Nucleus accumbens (tissue), 56 donors: ENCODE measurements around the gene EXOG.
A peak's percentile ranks its signal among the peaks of the same experiment; 100 is the strongest.
"Not testable (repeated sequence)": the region's sequence is repeated elsewhere in the genome, so short reads cannot be mapped to it uniquely, and the experiment has no call there.

Experiments
- DNase-seq, 56 donors: peaks; one replicate each; lab custom pipeline; 2025; lab: John Stamatoyannopoulos, UW

The EXOG gene

GRCh38 chr3:38560996-38561717 is 65.0 kb downstream of the EXOG start:
- no peak for DNase-seq

DNA sequence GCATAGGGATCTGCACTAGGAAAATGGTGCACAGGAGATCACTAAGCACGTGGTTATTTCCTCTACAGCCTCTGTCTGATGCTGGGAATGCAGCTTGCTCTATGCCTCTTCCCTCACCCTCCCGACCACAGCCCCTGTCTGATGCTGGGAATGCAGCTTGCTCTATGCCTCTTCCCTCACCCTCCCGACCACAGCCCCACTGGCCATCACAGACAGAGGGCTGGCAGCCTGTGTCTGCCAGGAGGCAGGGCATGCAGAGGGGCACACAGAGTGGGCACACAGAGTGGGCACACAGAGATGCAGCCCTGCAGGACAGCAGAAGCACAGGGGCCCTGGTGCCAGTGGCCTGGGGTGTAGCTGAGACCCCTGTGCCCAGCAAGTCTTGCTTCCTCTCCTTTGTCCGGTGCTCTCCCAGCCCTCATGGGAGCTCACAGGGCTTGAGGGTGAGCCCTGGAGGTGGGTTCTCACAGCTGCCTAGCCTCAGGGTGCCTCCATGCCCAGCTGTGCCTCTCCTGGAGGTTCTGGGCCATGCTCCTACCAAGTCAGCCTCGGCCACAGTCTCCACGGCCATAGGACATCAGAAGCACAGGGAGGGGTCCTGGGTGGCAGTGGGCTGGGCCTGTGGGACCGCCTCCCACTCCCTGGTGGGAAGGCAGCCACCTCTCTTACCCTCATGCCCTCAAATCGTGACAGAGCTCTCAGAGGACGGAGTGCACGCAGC is 65.8 kb downstream of the EXOG start:
- DNase-seq = no peak

DNA sequence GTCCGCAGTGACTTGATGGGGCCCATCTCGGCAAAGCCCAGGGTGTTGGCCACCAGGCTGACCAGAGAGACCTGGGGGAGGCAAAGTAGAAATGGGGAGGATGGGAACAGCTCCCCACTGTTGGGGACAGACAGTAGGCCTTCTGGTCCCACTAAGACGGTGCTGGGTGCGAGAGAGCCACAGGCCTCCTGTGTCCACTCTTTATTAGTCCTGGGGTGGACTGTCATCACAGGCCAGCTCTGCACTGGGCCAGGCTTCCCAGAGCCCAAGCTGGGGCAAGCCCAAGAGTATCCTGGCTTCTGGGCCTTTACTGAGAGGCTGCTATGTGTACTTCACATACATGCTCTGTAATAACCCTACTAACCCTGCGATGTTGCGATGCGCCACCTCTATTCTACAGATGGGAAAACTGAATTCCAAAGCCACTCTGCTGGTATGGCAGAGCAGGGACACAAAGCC is 66.4 kb downstream of the EXOG start:
- no peak for DNase-seq

DNA sequence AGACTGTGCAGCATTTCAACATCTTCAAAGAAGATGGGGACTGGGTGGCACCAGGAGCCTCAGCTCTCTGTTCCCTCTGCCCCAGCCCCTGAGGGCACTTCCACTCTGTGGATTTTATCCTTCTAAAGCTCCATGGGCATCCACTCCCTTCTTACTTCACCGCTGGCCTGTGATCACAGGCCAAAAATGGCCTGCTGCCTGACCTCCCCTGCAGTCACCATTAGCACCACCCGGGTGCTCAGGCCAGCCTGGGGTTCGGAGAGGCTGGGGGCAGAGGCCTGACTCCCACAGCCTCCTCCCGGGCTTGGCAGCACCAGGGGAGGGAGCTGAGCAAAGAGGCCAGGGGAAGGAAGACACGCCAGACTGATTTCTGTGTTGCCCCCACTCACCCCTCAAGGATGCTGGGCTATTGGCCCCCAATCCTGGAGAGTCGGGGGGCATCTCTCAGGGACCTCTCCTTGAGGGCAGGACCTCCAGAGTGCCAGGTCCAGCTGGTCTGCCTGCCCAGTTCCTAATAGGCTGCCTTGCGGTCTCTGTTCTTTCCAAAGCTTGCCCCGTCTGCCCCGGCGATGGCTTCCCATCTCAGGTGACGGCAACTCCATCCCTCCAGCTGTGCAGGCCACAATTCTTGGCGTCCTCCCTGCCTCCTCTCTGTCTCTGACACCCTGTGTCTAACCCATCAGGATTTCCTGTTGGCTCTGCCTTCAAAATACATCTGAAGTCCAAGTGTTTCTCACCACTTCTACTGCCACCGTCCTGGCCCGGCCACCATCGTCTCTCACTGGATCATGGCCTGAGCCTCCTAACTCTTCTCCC is 67.1 kb downstream of the EXOG start:
- no peak for DNase-seq

DNA sequence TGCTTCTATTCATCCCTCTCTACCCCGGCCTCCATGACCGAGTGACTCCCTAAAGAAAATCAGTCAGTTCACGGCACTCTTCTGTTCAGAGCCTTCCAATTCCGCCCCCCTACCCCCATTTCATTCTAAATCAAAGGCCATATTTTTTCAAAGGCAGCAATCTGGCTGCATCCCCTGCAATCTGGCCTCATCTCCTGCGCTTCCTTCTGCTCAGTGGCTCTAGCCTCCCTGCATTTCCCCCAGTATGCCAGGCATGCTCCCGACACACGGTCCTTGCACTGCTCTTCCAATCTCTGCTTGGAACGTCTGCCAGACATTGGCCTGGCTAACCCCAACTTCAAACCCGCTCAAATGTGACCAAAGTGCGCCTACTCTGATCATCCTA is 67.7 kb downstream of the EXOG start:
- no peak for DNase-seq

GRCh38 chr3:38564631-38565338 is 68.6 kb downstream of the EXOG start:
- no peak for DNase-seq

DNA sequence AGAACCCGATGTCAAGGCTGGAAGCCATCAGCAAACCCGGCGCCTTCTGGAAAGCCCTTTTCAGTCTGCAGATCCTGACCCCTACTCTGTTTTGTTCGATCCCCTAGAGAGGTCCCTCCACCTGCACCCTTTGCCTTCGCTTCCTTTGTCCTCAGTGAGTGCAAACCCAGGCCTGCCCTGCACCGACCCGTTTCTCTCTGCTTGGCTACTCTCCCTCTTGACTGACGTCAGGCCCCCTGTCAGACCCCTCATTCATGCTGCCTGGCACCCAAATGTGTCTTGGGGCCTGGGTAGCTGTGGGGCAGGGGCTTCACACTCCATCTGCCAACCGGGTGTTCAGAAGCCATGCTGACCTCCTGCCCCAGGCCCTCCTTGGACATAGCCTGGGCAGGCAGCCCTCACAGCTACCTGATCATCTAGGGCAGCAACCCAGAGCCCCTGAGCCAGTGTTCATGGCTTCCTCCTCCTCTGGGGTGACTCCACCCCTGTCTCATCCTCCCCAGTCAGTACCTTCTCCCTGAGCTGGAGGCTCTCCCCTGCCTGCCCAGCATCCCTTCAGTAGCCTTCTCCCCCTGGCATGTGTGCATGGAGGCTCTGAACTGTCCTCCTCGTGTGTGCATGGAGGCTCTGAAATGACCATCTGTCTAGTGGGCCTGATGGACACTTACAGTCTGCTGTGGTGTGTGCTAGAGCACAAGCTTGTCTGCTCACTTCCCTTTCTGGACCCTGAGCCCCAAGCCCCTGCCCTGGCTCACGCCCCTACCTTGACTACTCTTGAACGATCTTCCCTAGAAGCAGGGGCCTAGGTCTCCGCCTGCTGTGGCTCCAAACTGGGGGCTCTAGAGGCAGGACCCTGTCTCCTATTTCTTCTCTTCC is 69.4 kb downstream of the EXOG start:
- no peak for DNase-seq

DNA sequence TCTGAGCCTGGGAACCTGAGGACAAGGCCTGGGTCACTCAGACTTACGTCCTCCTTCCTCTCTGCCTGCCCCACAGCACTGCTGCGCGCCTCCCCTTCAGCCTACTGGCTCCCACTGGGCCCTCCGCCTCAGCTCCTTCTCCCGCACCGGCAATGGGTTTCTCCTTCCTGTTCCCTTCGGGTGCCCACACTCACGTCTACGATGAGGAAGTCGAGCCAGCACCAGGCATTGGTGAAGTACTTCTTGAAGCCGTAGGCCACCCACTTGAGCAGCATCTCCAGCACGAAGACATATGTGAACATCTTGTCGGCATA is 70.0 kb downstream of the EXOG start:
- no peak for DNase-seq

GRCh38 chr3:38566794-38567193 is 70.7 kb downstream of the EXOG start:
- not testable (repeated sequence) for DNase-seq

DNA sequence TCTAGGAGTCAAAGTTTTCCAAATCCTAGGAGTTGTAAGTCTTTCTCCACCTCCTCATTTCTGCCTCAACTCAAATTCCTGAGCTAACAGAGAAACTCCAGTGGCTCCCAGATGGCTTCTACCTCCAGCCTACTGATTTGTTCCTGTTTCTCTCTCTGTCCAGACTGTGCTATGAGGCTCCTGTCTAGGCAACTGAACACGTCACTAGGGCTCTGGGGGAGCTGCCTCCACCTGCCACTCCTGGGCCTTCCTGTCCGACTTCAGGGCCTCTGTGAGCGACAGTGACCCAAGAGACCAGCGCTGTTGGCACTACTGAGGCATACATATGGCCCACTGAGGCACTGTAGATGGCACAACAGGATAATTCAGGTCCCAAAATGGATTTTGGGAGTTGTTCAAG is 71.4 kb downstream of the EXOG start:
- no peak for DNase-seq

GRCh38 chr3:38573111-38573510 is 77.0 kb downstream of the EXOG start:
- no peak for DNase-seq

DNA sequence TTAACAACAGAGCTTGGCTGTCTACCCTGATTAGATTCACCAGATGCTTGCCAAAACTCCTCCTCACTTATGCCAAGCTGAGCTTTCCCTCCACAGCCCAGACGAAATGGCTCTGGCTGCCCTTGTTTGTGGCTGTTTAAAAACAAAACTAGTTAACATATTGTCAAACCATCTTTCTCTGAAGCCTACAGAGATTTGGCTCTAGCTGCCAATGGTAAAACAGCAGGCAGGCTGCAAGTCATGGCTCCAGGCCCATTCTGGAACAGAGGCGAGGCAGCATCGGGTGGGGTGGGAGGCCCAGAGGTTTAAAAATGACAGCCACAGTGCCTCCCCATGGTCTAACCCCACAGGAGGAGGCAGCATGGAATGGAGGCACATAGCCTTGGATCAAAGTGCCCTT is 77.4 kb downstream of the EXOG start:
- DNase-seq = no peak

GRCh38 chr3:38574411-38575278 is 78.5 kb downstream of the EXOG start:
- peak in 17 of 56 donors; percentile 7 to 56 (median 29) for DNase-seq

DNA sequence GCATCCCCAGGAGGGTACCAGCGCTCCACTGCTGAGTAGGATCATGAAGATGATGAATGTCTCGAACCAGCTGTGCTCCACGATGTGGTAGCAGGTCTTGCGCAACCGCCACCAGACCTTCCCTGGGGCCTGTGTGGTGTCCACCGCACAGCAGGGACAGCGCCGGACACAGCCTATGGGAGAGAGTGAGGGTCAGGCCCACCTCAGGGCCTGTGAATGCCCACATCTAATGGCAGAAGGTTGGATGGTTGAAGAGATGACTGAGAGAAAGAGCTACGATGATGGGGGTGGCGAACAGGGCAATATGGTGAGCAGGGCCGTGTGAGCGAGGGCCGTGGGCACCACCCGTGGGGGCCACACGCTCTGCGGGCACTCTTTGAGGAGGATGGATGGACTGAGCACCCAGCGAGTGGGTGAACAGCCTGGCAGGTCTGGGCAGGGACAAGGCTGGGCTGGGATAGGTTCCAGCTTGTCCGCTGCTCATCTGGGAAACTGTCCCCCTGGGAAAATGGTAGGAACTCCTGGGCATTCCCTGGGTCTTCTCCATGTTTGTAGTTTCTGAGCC is 79.2 kb downstream of the EXOG start:
- no peak for DNase-seq
